ENCODE measurements around the gene SLCO4A1.

Gene SLCO4A1

GRCh38 chr20:62708591-62709536 lies 66.6 kb downstream of the SLCO4A1 start, which contains the start of gene NTSR1:
Gene NTSR1 (plus strand): TSS chr20:62708836. CDS start chr20:62709208, 372 bp downstream.
- H3K27me3 ChIP-seq (ENCODE audit: control insufficient read depth, insufficient read depth, low read length): peaks cover 15% of the 10 kb centered on the region
- H3K9me3 ChIP-seq (ENCODE audit: control insufficient read depth, insufficient read depth, low read length): no peaks in the 10 kb centered on the region
- H3K9ac ChIP-seq (ENCODE audit: low read depth, low read length): no peak within 1 kb of the TSS
- no peaks in the 10 kb centered on the region for H3K4me1 ChIP-seq (ENCODE audit: control insufficient read depth, insufficient read depth, low read length)
- H3K36me3 ChIP-seq (ENCODE audit: control insufficient read depth, insufficient read depth, low read length): no peaks in the 10 kb centered on the region
- peak within 1 kb of the TSS; percentile 45 for H3K4me3 ChIP-seq (ENCODE audit: low read depth, low read length)

- Histone ChIP-seq H3K4me3 (ENCODE audit: low read depth, low read length) (peak overlapping the region; percentile 45), H3K9ac (ENCODE audit: low read depth, low read length) (no peak overlapping the region), H3K27me3 (ENCODE audit: control insufficient read depth, insufficient read depth, low read length) (peaks cover 15% of the 10 kb centered on the region), H3K4me1 (ENCODE audit: control insufficient read depth, insufficient read depth, low read length) (no peaks in the 10 kb centered on the region), H3K36me3 (ENCODE audit: control insufficient read depth, insufficient read depth, low read length) (no peaks in the 10 kb centered on the region), H3K9me3 (ENCODE audit: control insufficient read depth, insufficient read depth, low read length) (no peaks in the 10 kb centered on the region)
Measured at GRCh38 chr20:62709537-62709905, 67.2 kb downstream of the SLCO4A1 start.

GRCh38 chr20:62710221-62710885 lies 68.0 kb downstream of the SLCO4A1 start:
- no peaks in the 10 kb centered on the region for H3K4me1 ChIP-seq (ENCODE audit: control insufficient read depth, insufficient read depth, low read length)
- H3K4me3 ChIP-seq (ENCODE audit: low read depth, low read length): no peak overlapping the region
- H3K9me3 ChIP-seq (ENCODE audit: control insufficient read depth, insufficient read depth, low read length): no peaks in the 10 kb centered on the region
- H3K27me3 ChIP-seq (ENCODE audit: control insufficient read depth, insufficient read depth, low read length): peaks cover 15% of the 10 kb centered on the region
- no peak overlapping the region for H3K9ac ChIP-seq (ENCODE audit: low read depth, low read length)
- no peaks in the 10 kb centered on the region for H3K36me3 ChIP-seq (ENCODE audit: control insufficient read depth, insufficient read depth, low read length)

- H3K4me3 ChIP-seq (ENCODE audit: low read depth, low read length): no peak overlapping the region
- H3K9me3 ChIP-seq (ENCODE audit: control insufficient read depth, insufficient read depth, low read length): no peaks in the 10 kb centered on the region
- H3K27me3 ChIP-seq (ENCODE audit: control insufficient read depth, insufficient read depth, low read length): peaks cover 15% of the 10 kb centered on the region
- H3K36me3 ChIP-seq (ENCODE audit: control insufficient read depth, insufficient read depth, low read length): no peaks in the 10 kb centered on the region
- H3K9ac ChIP-seq (ENCODE audit: low read depth, low read length): no peak overlapping the region
- no peaks in the 10 kb centered on the region for H3K4me1 ChIP-seq (ENCODE audit: control insufficient read depth, insufficient read depth, low read length)
Measured at GRCh38 chr20:62710886-62711702, 68.8 kb downstream of the SLCO4A1 start.

GRCh38 chr20:62711703-62712101 lies 69.4 kb downstream of the SLCO4A1 start:
- Histone ChIP-seq H3K4me3 (ENCODE audit: low read depth, low read length) (no peak overlapping the region), H3K4me1 (ENCODE audit: control insufficient read depth, insufficient read depth, low read length) (no peaks in the 10 kb centered on the region)

GRCh38 chr20:62712606-62713005 lies 70.3 kb downstream of the SLCO4A1 start:
- no peaks in the 10 kb centered on the region for H3K9me3 ChIP-seq (ENCODE audit: control insufficient read depth, insufficient read depth, low read length)
- no peaks in the 10 kb centered on the region for H3K36me3 ChIP-seq (ENCODE audit: control insufficient read depth, insufficient read depth, low read length)
- no peak overlapping the region for H3K9ac ChIP-seq (ENCODE audit: low read depth, low read length)
- no peaks in the 10 kb centered on the region for H3K4me1 ChIP-seq (ENCODE audit: control insufficient read depth, insufficient read depth, low read length)
- H3K27me3 ChIP-seq (ENCODE audit: control insufficient read depth, insufficient read depth, low read length): peaks cover 15% of the 10 kb centered on the region
- no peak overlapping the region for H3K4me3 ChIP-seq (ENCODE audit: low read depth, low read length)

More at GRCh38 chr20:62711703-62712101, 69.4 kb downstream of the SLCO4A1 start:
- Histone ChIP-seq H3K36me3 (ENCODE audit: control insufficient read depth, insufficient read depth, low read length) (no peaks in the 10 kb centered on the region), H3K9me3 (ENCODE audit: control insufficient read depth, insufficient read depth, low read length) (no peaks in the 10 kb centered on the region), H3K27me3 (ENCODE audit: control insufficient read depth, insufficient read depth, low read length) (peaks cover 15% of the 10 kb centered on the region), H3K9ac (ENCODE audit: low read depth, low read length) (no peak overlapping the region)

GRCh38 chr20:62714006-62714405 lies 71.7 kb downstream of the SLCO4A1 start:
- no peaks in the 10 kb centered on the region for H3K9me3 ChIP-seq (ENCODE audit: control insufficient read depth, insufficient read depth, low read length)
- H3K9ac ChIP-seq (ENCODE audit: low read depth, low read length): no peak overlapping the region
- H3K27me3 ChIP-seq (ENCODE audit: control insufficient read depth, insufficient read depth, low read length): peaks cover 15% of the 10 kb centered on the region

GRCh38 chr20:62714799-62715198 lies 72.5 kb downstream of the SLCO4A1 start:
- Histone ChIP-seq H3K9ac (ENCODE audit: low read depth, low read length) (no peak overlapping the region), H3K9me3 (ENCODE audit: control insufficient read depth, insufficient read depth, low read length) (no peaks in the 10 kb centered on the region), H3K4me3 (ENCODE audit: low read depth, low read length) (no peak overlapping the region), H3K27me3 (ENCODE audit: control insufficient read depth, insufficient read depth, low read length) (peaks cover 8% of the 10 kb centered on the region), H3K4me1 (ENCODE audit: control insufficient read depth, insufficient read depth, low read length) (no peaks in the 10 kb centered on the region), H3K36me3 (ENCODE audit: control insufficient read depth, insufficient read depth, low read length) (no peaks in the 10 kb centered on the region)

More at GRCh38 chr20:62714006-62714405, 71.7 kb downstream of the SLCO4A1 start:
- Histone ChIP-seq H3K4me1 (ENCODE audit: control insufficient read depth, insufficient read depth, low read length) (no peaks in the 10 kb centered on the region), H3K4me3 (ENCODE audit: low read depth, low read length) (no peak overlapping the region), H3K36me3 (ENCODE audit: control insufficient read depth, insufficient read depth, low read length) (no peaks in the 10 kb centered on the region)

- Histone ChIP-seq H3K36me3 (ENCODE audit: control insufficient read depth, insufficient read depth, low read length) (no peaks in the 10 kb centered on the region), H3K9ac (ENCODE audit: low read depth, low read length) (no peak overlapping the region), H3K9me3 (ENCODE audit: control insufficient read depth, insufficient read depth, low read length) (no peaks in the 10 kb centered on the region), H3K4me3 (ENCODE audit: low read depth, low read length) (no peak overlapping the region), H3K27me3 (ENCODE audit: control insufficient read depth, insufficient read depth, low read length) (peaks cover 4% of the 10 kb centered on the region), H3K4me1 (ENCODE audit: control insufficient read depth, insufficient read depth, low read length) (no peaks in the 10 kb centered on the region)
Measured at GRCh38 chr20:62715201-62715600, 72.9 kb downstream of the SLCO4A1 start.

GRCh38 chr20:62716198-62716940 lies 74.1 kb downstream of the SLCO4A1 start:
- no peaks in the 10 kb centered on the region for H3K27me3 ChIP-seq (ENCODE audit: control insufficient read depth, insufficient read depth, low read length)

GRCh38 chr20:62716941-62717310 lies 74.6 kb downstream of the SLCO4A1 start:
- Histone ChIP-seq H3K36me3 (ENCODE audit: control insufficient read depth, insufficient read depth, low read length) (no peaks in the 10 kb centered on the region), H3K27me3 (ENCODE audit: control insufficient read depth, insufficient read depth, low read length) (no peaks in the 10 kb centered on the region), H3K4me1 (ENCODE audit: control insufficient read depth, insufficient read depth, low read length) (no peaks in the 10 kb centered on the region), H3K9ac (ENCODE audit: low read depth, low read length) (no peak overlapping the region), H3K9me3 (ENCODE audit: control insufficient read depth, insufficient read depth, low read length) (peaks cover 6% of the 10 kb centered on the region), H3K4me3 (ENCODE audit: low read depth, low read length) (no peak overlapping the region)

More at GRCh38 chr20:62716198-62716940, 74.1 kb downstream of the SLCO4A1 start:
- H3K9me3 ChIP-seq (ENCODE audit: control insufficient read depth, insufficient read depth, low read length): peaks cover 3% of the 10 kb centered on the region
- H3K4me3 ChIP-seq (ENCODE audit: low read depth, low read length): no peak overlapping the region
- no peaks in the 10 kb centered on the region for H3K4me1 ChIP-seq (ENCODE audit: control insufficient read depth, insufficient read depth, low read length)
- no peaks in the 10 kb centered on the region for H3K36me3 ChIP-seq (ENCODE audit: control insufficient read depth, insufficient read depth, low read length)
- no peak overlapping the region for H3K9ac ChIP-seq (ENCODE audit: low read depth, low read length)

All from iPS-15b (cell line).